Upper lobe of left lung (tissue), 6 donors: Measurements from ENCODE around the gene BBLN. TPM values are rescaled to one million over a fixed set of nuclear protein-coding genes. Genes with fewer than 3 reads are reported as not detected.

Experiments used
- ATAC-seq, 2 donors: fragments of 200-7000 bp; cut with Tn5 transposase; one replicate each; pipeline ENCODE4 v1.9.1; 2022; ENCODE audit warnings: mild to moderate bottlenecking in 2 of 2, moderate library complexity in 2 of 2; ENCODE audit not compliant: low FRiP score in 2 of 2
- DNase-seq, 2 donors: peaks; one replicate each; pipeline ENCODE4 v3.0.0-alpha.2; 2019 to 2020
- H3K27ac ChIP-seq, 4 donors: fragments of 200-600 bp; sonication (generic); one replicate each; pipeline ENCODE4 v1.5.1; 2016 to 2019
- H3K27me3 ChIP-seq, 4 donors: fragments of 200-600 bp; sonication (generic); one replicate each; pipeline ENCODE4 v1.5.1; 2017 to 2019
- H3K36me3 ChIP-seq, 4 donors: fragments of 200-600 bp; sonication (generic); one replicate each; pipeline ENCODE4 v1.5.1; 2016 to 2019
- H3K4me1 ChIP-seq, 4 donors: fragments of 200-600 bp; sonication (generic); one replicate each; pipeline ENCODE4 v1.5.1; 2018 to 2019
- H3K4me3 ChIP-seq, 4 donors: fragments of 200-600 bp; sonication (generic); one replicate each; pipeline ENCODE4 v1.5.1; 2017 to 2019; ENCODE audit warnings: mild to moderate bottlenecking in 2 of 4, moderate library complexity in 1 of 4
- H3K9me3 ChIP-seq, 4 donors: fragments of 200-600 bp; sonication (generic); one replicate each; pipeline ENCODE4 v1.5.1; 2018 to 2019
- EP300 ChIP-seq, 4 donors: sonication (generic); formaldehyde crosslinking; IDR thresholded peaks; one replicate each; pipeline ENCODE4 v1.5.1; 2017; ENCODE audit warnings: antibody characterized with exemption in 4 of 4, control low read depth in 2 of 4
- POLR2A ChIP-seq, 4 donors: fragments of 450-650 bp; IDR thresholded peaks; one replicate each; pipeline ENCODE4 v1.5.1; 2016 to 2017; ENCODE audit warnings: antibody characterized with exemption in 4 of 4, mild to moderate bottlenecking in 2 of 4
- POLR2AphosphoS5 ChIP-seq, 2 donors: sonication (generic); formaldehyde crosslinking; IDR thresholded peaks; one replicate each; pipeline ENCODE4 v1.5.1; 2017; ENCODE audit warnings: antibody characterized with exemption in 2 of 2
- WGBS, 2 donors: methylation state at CpG; one replicate each; pipeline ENCODE4 v1.1.5; 2017 to 2018; 5-methylcytosine and 5-hydroxymethylcytosine counted together
- total RNA-seq, 6 donors: library from RNA; depleted of rRNA in 4 of 6; stranded (reverse); fragments of >200 nt in 4 of 6; gene quantifications; one replicate each; pipeline versions ENCODE4 v1.1.0 to v1.2.1, GENCODE V29; 2016 to 2021
- TF ChIP-seq, protein P1 (sequence below), 6 experiments: fragments of 450-650 bp in 4 of 6; fragments of 200-600 bp in 2 of 6; sonication (generic) in 2 of 6; IDR thresholded peaks; one replicate each; pipeline ENCODE4 v1.5.1; 2016 to 2019; ENCODE audit warnings: antibody characterized with exemption in 6 of 6
- donor health status: DM: no; HTN: no; CAD: no; lungs with moderate emphysema.
- donor health status: DM: no; HTN: yes; CAD: no; lungs with severe emphysema.

BBLN gene
- total RNA-seq, 6 donors from 2014 or later = 62.4 to 204 (median 102) TPM

DNA sequence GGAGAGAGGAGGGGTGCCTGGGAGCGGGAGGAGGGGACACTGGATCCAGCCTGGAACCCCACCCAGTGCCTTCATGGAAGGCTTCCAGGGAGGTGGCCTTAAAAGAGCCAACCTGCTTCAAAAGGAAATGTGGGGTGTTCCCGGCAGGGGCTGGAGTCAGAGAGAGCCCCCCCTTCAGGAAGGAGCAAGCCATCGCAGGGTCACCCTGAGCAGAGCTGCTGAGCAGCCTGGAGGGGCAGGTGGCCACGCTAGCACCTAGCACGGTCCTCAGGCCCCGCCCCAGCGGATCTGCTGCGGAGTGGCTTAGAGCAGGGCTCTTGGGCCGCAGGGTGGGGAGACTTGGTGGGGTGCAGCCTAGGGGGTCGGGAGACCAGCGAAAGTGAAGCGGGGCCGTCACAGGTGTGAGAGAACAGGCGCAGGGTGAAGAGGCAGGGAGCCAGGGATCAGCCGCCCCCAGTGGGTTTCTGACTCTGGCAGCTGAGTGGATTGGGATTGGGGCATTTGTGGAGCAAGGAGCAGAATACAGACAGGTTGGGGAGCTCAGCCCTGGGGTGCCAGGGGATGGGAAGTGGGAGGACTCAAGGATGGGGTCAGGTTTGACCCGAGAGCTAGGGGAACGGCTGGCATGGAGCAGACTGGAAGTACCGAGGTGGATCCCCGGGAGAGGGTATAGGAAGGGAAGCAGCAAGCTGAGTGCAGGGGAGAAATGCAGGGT is 9.3 kb upstream of the BBLN start:
- DNase-seq (peak; percentile 53 to 75), ATAC-seq (no peak)
- H3K27ac ChIP-seq = peak overlapping the region in 3 of 4 donors; percentile 73 to 81 (median 77)

GRCh38 chr9:128151309-128152132 is 8.5 kb upstream of the BBLN start:
- TF ChIP-seq EP300 (IDR thresholded peaks at IDR 0.05) (no peak), POLR2A (IDR thresholded peaks at IDR 0.05) (no peak), POLR2AphosphoS5 (IDR thresholded peaks at IDR 0.05) (no peak)
- TF ChIP-seq, protein P1, sequence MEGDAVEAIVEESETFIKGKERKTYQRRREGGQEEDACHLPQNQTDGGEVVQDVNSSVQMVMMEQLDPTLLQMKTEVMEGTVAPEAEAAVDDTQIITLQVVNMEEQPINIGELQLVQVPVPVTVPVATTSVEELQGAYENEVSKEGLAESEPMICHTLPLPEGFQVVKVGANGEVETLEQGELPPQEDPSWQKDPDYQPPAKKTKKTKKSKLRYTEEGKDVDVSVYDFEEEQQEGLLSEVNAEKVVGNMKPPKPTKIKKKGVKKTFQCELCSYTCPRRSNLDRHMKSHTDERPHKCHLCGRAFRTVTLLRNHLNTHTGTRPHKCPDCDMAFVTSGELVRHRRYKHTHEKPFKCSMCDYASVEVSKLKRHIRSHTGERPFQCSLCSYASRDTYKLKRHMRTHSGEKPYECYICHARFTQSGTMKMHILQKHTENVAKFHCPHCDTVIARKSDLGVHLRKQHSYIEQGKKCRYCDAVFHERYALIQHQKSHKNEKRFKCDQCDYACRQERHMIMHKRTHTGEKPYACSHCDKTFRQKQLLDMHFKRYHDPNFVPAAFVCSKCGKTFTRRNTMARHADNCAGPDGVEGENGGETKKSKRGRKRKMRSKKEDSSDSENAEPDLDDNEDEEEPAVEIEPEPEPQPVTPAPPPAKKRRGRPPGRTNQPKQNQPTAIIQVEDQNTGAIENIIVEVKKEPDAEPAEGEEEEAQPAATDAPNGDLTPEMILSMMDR (IDR thresholded peaks at IDR 0.05) = no peak
- Histone ChIP-seq H3K4me1 (peaks cover 16 to 29% (median 22%) of the 10 kb centered on the region in 4 donors), H3K9me3 (no peaks in the 10 kb centered on the region), H3K36me3 (no peaks in the 10 kb centered on the region), H3K27me3 (no peaks in the 10 kb centered on the region), H3K27ac (peak overlapping the region in 2 of 4 donors; percentile 28 to 73), H3K4me3 (peak overlapping the region in 1 of 4 donors; percentile 3)
- DNase-seq (no peak), ATAC-seq (no peak)
- WGBS, 2 donors = 89 to 93% methylated on average over 14 to 18 of the region's 18 CpGs

More for the DNA sequence above, 9.3 kb upstream of the BBLN start:
- no peaks in the 10 kb centered on the region for H3K27me3 ChIP-seq
- H3K36me3 ChIP-seq = no peaks in the 10 kb centered on the region
- peak overlapping the region in 1 of 4 donors; percentile 4 for H3K4me3 ChIP-seq
- TF ChIP-seq, protein P1 (IDR thresholded peaks at IDR 0.05) = peak in 2 of 6 experiments; percentile 15 to 28
- no peak for TF ChIP-seq POLR2A (IDR thresholded peaks at IDR 0.05)
- no peaks in the 10 kb centered on the region for H3K9me3 ChIP-seq
- WGBS, 2 donors = 61 to 76% methylated on average over 17 to 19 of the region's 19 CpGs
- H3K4me1 ChIP-seq = peaks cover 16 to 33% (median 22%) of the 10 kb centered on the region in 4 donors

DNA sequence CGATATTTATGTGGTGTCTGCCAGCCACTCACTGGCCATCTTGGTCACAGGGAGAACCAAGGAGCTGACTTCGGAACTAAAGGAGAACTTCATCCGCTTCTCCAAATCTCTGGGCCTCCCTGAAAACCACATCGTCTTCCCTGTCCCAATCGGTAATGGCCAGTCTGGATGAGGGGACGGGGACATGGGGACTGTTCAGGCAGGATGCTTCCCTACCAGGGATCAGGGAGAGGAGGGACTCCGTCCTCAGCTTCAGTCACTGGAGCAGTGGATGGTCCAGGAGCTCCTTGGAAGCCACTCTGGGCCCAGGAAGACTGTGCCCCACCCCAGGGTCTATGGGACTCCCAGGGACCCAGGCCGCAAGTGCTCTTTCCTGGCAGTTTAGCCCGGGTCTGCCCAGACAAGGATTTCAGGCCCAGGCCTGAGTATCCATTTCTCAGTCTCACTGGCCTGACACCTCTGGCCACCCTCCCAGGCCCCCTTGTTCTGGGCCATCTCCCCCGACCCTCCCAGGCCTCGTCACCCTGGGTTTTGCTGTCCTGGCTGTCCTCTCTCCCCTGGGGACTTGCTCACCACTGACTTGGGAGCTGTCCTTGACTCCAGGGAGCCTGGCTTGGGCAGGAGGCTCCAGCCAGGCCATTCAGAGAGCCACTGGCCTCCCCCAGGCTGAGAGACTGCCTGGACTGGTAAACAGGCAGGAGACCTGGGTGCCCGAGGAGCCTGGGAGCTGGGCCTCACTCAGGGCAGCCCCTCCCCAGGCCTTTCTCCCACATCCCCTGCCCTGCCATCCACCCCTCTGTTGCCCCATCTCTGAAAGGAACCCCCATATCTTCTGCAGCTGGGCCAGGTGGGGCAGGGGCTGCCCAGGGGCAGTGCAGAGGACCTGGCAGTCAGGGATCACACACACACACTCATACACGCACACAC is 7.7 kb upstream of the BBLN start:
- H3K27ac ChIP-seq = no peak overlapping the region
- ATAC-seq = no peak
- H3K4me3 ChIP-seq = no peak overlapping the region
- DNase-seq = no peak
- no peaks in the 10 kb centered on the region for H3K36me3 ChIP-seq
- WGBS, 2 donors = 94% methylated on average over 11 to 13 of the region's 13 CpGs
- no peaks in the 10 kb centered on the region for H3K9me3 ChIP-seq
- peaks cover 16 to 29% (median 22%) of the 10 kb centered on the region in 4 donors for H3K4me1 ChIP-seq
- no peaks in the 10 kb centered on the region for H3K27me3 ChIP-seq
- TF ChIP-seq POLR2AphosphoS5 (IDR thresholded peaks at IDR 0.05) (no peak), POLR2A (IDR thresholded peaks at IDR 0.05) (no peak), EP300 (IDR thresholded peaks at IDR 0.05) (no peak)

- H3K4me3 ChIP-seq = no peak overlapping the region
- DNase-seq = peak in 1 of 2 donors; percentile 64
- no peak for ATAC-seq
- WGBS, 2 donors = 88 to 97% methylated on average over 8 to 20 of the region's 26 CpGs
- TF ChIP-seq POLR2AphosphoS5 (IDR thresholded peaks at IDR 0.05) (no peak), POLR2A (IDR thresholded peaks at IDR 0.05) (no peak), EP300 (IDR thresholded peaks at IDR 0.05) (no peak)
- TF ChIP-seq, protein P1 (IDR thresholded peaks at IDR 0.05) = no peak
- no peak overlapping the region for H3K27ac ChIP-seq
- H3K9me3 ChIP-seq = no peaks in the 10 kb centered on the region
- H3K4me1 ChIP-seq = peaks cover 16 to 27% (median 22%) of the 10 kb centered on the region in 4 donors
- no peaks in the 10 kb centered on the region for H3K36me3 ChIP-seq
- no peaks in the 10 kb centered on the region for H3K27me3 ChIP-seq
These were observed 6.8 kb upstream of the BBLN start for GRCh38 chr9:128153060-128153946.
